HUDEP-2 (cell line): ENCODE results near the gene CCDC91.
A peak's percentile ranks its signal among the peaks of the same experiment; 100 is the strongest.
"Not testable (repeated sequence)": the region's sequence is repeated elsewhere in the genome, so short reads cannot be mapped to it uniquely, and the experiment has no call there.

ENCODE experiments used
- DNase-seq, 76 experiments: peaks; one replicate each; lab custom pipeline; 2025; ENCODE audit not compliant: unreplicated experiment in 76 of 76; lab: John Stamatoyannopoulos, UW

The CCDC91 gene

DNA sequence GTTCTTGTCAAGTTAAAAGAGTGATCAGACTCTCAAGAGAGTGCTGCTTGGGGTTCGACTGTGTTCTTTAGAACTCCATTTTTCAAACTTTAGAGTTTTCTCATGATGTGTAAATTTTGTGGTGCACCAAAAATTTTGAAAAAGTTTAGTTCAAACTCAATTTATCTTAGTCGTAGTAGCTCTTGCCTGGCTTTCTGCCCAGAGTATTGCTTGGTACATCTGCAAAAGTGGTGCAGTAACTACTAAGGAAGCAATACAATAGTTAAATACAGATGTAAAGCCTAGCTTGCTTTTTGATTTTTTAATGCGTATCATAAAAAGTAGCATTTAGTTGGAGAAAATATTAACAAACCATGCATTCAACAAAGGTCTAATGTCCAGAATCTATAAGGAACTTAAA is 9.5 kb upstream of the CCDC91 start:
- no peak for DNase-seq

DNA sequence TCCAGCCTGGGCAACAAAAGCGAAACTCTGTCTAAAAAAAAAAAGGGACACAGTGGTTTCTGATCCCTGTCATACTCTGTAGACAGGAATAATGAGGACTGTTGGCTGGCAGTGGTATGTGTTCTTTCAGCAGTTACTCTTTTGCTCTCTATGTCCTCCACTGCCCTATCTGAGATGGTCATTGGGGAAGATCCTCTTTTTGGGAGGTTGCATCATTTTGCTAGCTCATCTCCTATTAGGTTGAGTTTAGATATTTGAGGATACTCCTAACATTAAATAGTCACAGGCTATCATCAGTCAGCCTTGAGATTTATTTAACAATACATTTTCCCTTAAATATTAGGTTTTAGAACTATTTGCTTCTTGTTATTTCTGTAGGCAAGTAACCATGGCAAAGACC is 5.9 kb upstream of the CCDC91 start:
- no peak for DNase-seq

DNA sequence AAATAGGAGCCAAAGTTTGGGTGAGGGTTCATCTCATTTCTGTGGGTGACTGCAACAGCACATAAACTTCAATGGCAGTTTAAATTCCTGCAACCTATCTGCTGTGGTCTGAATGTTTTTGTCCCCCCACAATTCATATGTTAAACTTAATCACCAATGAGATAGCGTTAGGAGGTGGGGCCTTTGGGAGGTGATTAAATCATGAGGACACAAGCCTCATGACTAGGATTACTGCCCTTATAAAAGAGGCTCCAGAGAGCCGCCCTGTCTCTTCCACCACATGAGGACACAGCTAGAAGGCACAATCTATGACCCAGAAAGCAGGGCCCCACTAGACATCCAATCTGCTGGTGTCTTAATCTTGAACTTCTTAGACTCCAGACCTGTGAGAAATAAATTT is 3.8 kb upstream of the CCDC91 start:
- DNase-seq = peak in 2 of 76 experiments; percentile 4 to 16

DNA sequence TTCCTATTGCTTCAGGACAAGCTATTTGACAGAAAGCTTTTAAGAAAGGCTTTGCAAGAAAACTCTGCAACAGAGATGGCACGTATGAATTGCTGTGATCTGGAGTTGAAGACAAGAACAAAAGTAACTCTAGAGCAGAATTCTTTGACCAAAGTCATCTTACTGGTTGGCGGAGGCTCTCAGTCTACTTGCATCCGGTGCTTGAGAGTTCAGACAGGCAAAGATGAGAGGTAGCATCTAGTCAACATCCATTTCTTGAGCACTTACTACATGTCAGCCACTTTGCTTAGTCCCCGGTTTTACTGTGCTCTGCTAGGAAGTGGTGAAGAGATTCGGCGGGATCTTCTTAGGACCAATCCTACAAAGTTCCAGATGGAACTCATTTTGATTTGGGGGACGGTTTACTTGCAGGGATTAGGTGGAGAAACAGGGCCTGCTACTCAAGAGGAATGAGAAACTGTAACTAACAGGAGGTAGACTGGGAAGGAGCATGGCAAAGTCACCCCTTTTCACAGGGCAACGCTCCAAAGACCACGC is 404 bp upstream of the CCDC91 start:
- peak in 4 of 76 experiments; percentile 25 to 51 (median 40) for DNase-seq

DNA sequence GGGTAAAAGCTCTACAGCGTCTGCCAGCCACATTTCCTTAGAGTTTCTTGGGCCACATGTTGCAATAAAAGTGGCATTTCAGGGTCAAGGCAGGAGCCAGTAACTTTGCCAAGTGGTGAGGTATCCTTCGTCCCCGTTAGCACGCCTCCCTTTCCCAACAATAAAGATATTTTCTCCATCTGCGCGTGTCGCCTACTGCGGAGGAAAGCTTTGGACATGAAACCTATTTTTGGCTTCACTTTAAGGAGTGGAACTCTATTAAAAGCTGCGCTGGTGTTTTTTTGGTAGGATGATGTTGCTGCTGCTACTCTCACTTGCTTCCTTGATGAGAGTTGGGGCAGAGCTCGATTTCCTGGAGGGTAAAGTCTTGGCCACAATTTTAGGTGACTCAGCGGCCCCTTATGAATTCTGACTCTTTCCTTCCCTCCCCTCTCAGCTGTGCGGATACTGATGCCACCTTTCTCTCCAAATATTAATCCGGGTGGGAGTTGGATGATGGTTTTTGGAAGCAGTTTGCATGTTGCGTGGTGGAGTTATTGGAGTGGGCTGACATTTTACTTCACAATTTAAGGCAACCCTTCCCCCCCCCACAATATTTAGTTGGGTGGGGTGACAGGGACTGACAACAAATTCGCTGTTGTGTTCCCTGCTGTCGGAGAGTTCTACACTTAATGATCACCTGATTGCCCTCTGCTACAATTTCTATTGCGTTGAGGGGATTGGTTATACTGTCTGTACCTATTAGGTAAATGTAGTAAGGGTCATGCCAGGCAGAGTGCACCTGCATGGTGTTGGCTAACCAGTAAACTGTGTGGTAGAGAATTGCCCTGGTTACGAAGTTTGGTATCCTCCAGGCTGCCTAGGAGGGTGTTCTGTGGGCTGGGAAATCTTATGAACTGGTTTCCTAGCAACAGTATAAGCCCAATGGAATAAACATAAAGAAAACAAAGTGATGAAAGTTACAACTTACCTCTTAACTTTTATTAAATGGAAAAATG is 1.1 kb downstream of the CCDC91 start:
- peak in 47 of 76 experiments; percentile 2 to 80 (median 46) for DNase-seq

DNA sequence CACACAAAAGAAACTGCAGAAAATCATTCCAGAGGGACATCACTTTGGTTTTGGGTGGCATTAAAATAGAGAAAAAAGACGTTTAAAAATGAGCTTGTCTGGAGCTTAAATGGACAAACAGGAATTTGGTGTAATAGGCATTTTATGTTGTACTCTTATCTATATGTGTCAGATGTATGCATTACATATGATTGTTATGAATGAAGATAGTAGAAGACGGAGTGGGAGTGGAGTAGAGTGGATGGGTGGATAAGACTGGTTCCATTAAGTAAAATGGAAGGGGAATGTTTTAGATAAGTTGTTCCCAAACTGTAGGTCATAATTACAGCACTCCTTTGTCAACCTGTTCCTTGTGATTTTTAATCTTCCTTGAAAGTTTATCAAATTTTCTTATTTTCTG is 1.9 kb downstream of the CCDC91 start:
- peak in 48 of 76 experiments; percentile 1 to 91 (median 58) for DNase-seq

DNA sequence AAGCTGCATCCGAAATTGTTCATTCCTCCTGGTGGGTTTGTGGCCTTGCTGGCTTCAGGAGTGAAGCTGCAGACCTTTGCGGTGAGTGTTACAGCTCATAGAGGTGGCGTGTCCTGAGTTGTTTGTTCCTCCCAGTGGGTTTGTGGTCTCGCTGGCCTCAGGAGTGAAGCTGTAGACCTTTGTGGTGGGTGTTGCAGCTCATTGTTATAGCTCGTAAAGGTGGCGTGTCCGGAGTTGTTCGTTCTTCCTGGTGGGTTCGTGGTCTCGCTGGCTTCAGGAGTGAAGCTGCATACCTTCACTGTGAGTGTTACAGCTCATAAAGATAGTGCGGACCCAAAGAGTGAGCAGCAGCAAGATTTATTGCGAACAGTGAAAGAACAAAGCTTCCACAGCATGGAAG is 4.4 kb downstream of the CCDC91 start:
- not testable (repeated sequence) for DNase-seq

DNA sequence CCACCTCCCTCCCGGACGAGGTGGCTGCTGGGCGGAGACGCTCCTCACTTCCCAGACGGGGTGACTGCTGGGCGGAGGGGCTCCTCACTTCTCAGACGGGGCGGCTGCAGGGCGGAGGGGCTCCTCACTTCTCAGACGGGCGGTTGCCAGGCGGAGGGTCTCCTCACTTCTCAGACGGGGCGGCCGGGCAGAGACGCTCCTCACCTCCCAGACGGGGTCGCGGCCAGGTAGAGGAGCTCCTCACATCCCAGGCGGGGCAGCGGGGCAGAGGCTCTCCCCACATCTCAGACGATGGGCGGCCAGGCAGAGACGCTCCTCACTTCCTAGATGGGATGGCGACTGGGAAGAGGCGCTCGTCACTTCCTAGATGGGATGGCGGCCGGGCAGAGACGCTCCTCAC is 10.9 kb downstream of the CCDC91 start:
- not testable (repeated sequence) for DNase-seq

DNA sequence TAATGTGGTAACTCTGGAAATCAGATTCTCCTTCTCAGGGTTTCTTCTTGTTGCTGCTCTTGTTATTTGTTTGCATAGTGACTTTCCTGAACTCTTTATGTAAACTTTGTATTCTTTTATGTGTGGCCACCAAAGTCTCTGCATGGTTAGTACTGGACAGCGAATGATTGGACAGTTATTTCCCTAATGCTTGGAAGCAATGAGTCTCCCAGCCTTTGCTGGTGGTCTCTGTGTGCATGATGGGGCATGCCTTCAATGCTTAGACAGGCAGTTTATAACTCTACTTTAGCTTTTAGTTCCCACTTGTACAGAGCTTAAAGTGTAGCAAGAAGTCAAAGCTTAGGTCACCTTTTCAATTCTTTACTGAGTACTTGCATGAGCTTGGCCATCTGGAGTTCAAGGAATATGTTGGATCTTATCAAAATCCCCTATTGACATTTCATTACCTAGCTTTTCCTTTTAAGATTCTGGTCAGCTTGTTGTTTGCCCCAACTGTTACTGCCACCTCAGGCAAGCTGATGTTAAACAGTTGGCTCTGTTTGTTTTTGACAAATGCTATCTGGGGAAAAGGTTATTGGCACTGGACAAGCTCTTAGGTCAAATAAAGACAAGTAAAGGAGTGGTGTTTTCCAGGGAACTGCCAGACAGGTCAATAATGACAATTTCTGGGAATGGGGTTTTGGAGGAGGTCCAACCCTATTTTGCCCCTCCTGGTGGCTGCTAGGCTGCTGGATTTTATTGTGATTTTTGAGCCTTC is 12.3 kb downstream of the CCDC91 start:
- no peak for DNase-seq

DNA sequence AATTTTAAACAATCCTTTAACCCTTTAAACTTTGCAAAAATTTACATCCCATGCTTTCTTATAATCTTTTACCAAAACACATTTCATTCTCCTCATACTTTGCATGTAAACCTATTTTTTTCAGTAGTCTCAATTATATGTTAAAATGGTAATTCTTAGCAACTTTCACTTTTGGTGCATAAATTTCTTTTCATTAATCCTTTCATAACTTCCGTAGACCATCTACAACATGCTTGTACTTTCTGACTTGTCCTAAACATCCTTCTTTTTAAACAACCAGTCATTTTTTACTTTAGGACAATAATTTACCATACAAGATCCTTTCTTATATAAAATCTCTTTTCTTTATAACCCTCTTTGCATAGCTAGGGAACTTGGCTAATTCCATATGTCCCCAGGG is 19.5 kb downstream of the CCDC91 start:
- DNase-seq = peak in 1 of 76 experiments; percentile 14

DNA sequence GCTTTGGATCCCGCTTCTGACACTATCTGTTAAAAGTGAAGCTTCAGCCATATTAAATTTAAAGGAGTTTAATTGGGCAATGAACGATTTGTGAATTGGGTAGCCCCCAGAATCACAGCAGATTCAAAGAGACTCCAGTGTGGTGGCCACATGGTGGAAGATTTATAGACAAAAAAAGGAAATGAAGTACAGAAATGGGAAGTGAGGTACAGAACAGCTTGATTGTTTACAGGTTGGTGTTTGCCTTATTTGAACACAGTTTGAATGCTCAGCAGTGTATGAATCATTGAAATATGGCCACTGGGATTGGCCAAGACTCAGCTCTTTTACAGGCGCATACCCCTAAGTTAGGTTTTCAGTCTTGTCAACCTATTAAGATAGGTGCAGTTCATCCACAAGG is 21.9 kb downstream of the CCDC91 start:
- DNase-seq = no peak

DNA sequence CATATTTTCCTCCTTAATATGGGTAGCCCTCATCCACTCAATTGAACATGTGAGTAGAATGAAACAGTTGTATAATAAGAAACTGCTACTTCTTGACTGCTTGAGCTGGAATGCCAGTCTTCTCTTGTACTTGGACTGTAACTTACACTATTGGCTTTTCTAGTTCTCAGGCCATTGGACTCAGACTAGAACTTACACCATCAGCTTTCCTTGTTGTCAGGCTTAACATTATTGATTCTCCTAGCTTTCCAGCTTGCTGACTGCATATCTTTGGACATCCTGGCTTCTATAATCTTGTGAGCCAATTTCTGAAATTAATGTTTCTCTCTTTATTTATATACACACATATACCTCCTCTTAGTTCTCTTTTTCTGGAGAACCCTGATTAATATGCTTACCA is 24.8 kb downstream of the CCDC91 start:
- DNase-seq = no peak

DNA sequence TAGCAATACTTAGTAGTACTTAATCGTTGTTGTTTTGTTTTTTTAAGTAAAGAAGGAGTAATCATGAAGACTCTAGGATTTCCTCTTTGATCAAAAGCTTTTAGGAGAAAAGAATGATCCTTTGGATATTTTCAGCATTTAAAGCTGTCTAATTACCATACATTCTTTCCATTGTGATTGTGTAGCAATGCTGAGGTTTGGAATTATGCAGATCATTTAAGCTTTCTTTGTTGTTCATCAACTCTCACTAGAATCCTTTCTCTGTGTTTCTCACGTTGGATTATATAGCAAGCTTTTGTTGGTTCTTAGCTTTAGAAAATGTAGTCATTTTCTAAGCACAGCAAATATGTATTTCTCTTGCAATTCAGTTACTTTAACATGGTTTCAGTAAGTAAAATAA is 25.8 kb downstream of the CCDC91 start:
- DNase-seq = no peak

DNA sequence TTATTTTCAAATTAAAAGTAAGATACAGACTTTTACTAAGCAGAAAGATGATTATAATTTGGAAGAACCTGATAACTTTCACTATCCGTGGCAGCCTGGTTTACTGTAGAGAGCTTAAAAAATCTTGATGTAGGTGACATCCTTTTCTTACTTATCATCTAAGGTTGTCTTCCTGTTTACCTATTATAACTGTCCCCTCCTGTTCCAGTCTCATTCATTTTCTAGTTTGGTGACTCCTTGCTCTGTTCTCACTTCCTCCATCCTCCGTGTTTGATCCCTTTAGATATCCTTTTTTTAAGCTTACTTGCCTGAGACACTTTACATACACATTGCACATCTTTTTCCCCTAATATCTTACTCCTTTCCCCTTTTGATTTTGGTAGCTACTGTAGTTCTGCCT is 27.5 kb downstream of the CCDC91 start:
- DNase-seq = no peak

DNA sequence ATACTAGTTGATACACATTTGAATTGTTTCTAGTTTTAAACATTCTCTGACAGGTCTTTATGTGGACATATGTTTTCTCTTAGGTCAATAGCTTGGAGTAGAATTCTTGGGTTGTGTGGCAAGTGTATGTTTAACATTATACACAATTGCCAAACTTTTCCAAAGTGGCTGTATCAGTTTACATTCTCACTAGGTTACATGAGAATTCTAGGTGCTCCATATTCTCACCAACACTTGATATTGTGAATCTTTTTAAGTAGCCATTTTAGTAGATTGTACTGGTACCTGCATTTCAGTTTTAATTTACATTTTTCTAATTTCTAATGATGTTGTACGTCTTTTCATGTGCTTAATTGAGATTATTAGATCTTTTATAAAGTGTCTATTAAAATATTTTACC is 28.6 kb downstream of the CCDC91 start:
- DNase-seq = no peak

DNA sequence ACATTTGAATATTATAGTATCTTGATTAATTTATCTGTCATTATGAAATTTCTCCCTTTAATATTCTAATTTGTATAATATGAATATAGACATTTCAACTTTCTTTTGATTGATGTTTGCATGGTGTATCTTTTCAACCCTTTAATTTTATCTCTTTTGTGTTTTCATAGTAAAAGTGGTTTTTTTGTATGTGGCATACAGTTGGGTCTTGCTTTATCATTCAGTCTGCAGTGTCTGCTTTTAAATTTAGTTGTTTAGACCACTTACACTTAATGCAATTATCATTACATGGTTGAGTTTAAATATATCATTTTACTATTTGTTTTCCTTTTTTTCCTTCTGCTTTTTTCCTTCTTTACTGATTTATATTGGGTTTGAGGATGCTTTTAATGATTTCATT is 29.6 kb downstream of the CCDC91 start:
- DNase-seq = no peak

DNA sequence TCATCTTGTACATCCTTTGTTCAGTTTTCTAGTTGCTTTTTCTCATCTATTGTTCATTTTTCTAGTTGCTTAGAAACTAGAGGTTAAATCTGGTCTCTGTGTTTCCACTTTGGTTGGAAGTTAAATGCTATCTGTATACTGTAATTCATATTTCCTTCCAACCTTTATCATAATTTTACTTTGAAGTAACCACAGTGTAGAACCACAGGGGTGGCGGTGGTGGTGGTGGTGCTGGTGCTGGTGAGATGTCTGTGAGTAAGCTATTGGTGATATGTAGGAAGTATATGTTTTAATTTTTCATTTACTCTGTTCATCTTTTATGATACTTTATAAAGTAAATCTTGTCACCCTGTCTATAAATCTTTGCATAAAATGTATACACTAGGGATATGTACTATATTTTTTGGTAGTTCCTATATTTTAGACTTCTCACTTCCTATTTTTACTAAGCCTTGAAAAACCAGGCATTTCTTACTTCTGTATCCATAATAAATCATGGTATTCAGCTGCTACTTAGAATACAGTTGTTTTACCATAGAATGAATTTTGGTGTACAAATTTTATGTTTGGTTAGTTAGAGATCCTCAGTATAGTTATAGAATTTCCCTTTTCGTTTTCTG is 31.9 kb downstream of the CCDC91 start:
- no peak for DNase-seq

DNA sequence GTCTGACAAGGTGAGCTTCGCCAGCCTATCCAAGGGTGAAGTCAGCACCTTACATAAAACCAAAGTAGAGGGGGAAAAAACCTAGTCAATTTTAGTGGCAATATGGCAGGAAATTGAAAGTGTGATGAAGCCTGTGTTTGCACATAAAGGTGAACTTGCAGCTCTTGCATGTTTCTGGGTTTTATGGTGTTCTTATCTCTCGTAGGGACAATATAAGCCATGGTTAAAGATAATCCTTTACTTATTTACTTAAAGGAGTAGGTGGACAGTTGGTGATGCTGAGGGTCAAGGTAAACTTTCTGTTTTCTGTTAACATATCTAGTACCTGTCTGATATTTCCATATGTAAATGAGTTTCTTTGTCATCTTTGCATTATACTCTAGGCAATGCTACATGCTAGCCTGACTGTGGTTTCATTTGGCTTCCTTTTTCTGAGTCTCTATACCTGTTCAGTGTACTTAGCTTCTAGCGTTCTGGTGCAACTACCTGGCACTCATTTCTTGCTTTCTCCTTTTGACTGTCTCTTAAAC is 32.8 kb downstream of the CCDC91 start:
- no peak for DNase-seq

DNA sequence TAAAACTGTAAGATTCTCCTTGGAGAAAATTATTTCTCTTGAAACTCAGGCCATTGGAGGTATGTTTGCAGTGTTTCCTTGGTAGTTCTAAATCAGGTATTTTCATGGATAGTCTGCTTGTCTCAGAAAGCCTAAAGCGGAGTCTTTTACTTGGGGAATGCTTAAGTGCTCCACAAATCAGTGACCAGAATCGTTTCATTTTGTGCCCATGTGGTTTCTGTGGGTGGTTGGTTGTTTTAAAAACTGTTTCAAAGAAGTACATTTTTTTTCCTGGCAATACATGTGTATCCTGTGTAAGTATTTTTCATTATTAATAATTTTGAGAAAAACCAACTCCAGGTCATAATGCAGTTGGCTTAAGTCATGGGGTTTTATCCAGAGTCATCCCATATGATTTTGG is 33.6 kb downstream of the CCDC91 start:
- DNase-seq = no peak

DNA sequence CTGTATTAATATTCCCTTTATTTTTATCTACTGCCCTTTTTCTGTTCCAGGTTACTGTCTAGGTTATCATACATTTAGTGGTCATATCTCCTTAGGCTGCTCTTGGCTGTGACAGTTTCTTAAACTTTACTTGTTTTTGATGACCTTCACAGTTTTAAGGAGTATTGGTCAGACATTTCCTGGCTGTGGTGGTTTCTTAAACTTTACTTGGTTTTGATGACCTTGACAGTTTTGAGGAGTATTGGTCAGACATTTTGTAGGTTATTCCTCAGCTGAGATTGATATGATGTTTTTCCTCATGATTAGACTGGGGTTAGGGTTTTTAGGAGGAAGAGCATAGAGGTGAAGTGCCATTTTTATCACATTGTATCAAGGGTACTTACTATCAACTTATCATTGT is 36.4 kb downstream of the CCDC91 start:
- no peak for DNase-seq

DNA sequence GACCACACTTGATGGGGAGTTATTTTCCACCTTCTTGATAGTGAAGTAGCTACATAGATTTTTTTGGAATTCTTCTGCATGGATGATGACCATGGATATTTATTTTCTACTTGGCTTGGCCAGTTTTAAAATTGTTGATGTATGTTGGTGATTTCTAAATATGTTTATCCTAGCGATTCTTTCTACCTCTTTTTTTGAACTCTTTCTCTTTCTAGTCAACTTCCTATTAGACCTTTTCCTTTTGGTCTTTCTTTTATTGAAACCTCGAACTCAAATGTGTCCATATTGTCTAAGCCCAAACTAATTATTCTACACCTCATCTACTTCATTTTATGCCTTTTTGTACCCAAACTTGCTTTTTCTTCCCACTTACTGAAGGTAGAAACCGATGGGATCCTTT is 37.0 kb downstream of the CCDC91 start:
- no peak for DNase-seq
